GM12878 (cell line): ENCODE results near the gene ITFG1. TPM values are rescaled to one million over a fixed set of nuclear protein-coding genes. Genes with fewer than 3 reads are reported as not detected.

ENCODE experiments used
- ATAC-seq: fragments of 200-7000 bp; cut with Tn5 transposase; 3 replicates; pipeline ENCODE4 v1.9.1; 2020; ENCODE audit warnings: mild to moderate bottlenecking, moderate library complexity
- BruUV-seq: library from RNA; stranded (reverse); fragments of 400-500 nt; replicated peaks from 2 replicates; lab custom pipeline; 2021; lab: Mats Ljungman, UMichigan
- CTCF ChIA-PET: fragments of 300-600 bp; sonication (Branson Sonifier 250); formaldehyde crosslinking; extraction: SDS; loops from one replicate; lab custom pipeline; 2021; ENCODE audit warnings: inconsistent platforms; lab: Yijun Ruan, JAX
- POLR2A ChIA-PET: fragments of 350-600 bp; formaldehyde crosslinking; extraction: SDS; loops from one replicate; lab custom pipeline; 2021; ENCODE audit warnings: inconsistent platforms; lab: Charles Lee
- RAD21 ChIA-PET: fragments of 300-600 bp; sonication (Branson Sonifier 250); formaldehyde crosslinking; loops from one replicate; lab custom pipeline; 2023; ENCODE audit warnings: antibody characterized with exemption; ENCODE audit not compliant: unreplicated experiment; lab: Charles Lee
- SMC1A ChIA-PET: fragments of 300-600 bp; sonication (Branson Sonifier 250); formaldehyde crosslinking; loops from one replicate; lab custom pipeline; 2023; ENCODE audit not compliant: unreplicated experiment, uncharacterized antibody; lab: Charles Lee
- DNase-seq: peaks from one replicate; pipeline ENCODE4 v3.0.0-alpha.2; 2011; ENCODE audit warnings: low read depth, low spot score
- FAIRE-seq: peaks from 3 replicates; lab custom pipeline; 2011; peaks lifted over from hg19 to GRCh38; lab: Jason Lieb, UNC
- H2AFZ ChIP-seq: 2 replicates; pipeline ENCODE4 v1.6.0; 2011; ENCODE audit warnings: low read depth, low read length, control low read depth; ENCODE audit not compliant: control insufficient read depth
- H3K27ac ChIP-seq: 2 replicates; pipeline ENCODE4 v1.5.1; 2011; ENCODE audit warnings: control low read depth; ENCODE audit not compliant: control insufficient read depth, insufficient read depth
- H3K27me3 ChIP-seq, 2 experiments: replicated peaks in 1 of 2; 2 replicates each; pipeline versions ENCODE4 v1.6.0 to v1.6.1; 2011; ENCODE audit warnings: low read length in 1 of 2; ENCODE audit not compliant: control insufficient read depth in 2 of 2, insufficient read depth in 2 of 2
- H3K36me3 ChIP-seq, 2 experiments: 2 replicates each; pipeline ENCODE4 v1.5.1; 2011; ENCODE audit warnings: low read length in 1 of 2; ENCODE audit not compliant: control insufficient read depth in 2 of 2, insufficient read depth in 2 of 2
- H3K4me1 ChIP-seq: 2 replicates; pipeline ENCODE4 v1.6.1; 2011; ENCODE audit warnings: mild to moderate bottlenecking, low read length, moderate library complexity, mixed read lengths; ENCODE audit not compliant: control insufficient read depth, insufficient read depth
- H3K4me2 ChIP-seq: 2 replicates; pipeline ENCODE4 v1.6.0; 2011; ENCODE audit warnings: control low read depth; ENCODE audit not compliant: control insufficient read depth, insufficient read depth
- H3K4me3 ChIP-seq: fragments of 200-600 bp; sonication (generic); 2 replicates; pipeline ENCODE4 v1.5.1; 2016
- H3K79me2 ChIP-seq: 2 replicates; pipeline ENCODE4 v1.6.0; 2011; ENCODE audit warnings: low read length; ENCODE audit not compliant: control insufficient read depth, insufficient read depth
- H3K9ac ChIP-seq: 2 replicates; pipeline ENCODE4 v1.8.0; 2011; ENCODE audit warnings: low read length, control low read depth, mixed read lengths; ENCODE audit not compliant: control insufficient read depth, insufficient read depth
- H3K9me3 ChIP-seq: replicated peaks from 3 replicates; pipeline ENCODE4 v1.5.1; 2011; ENCODE audit warnings: mild to moderate bottlenecking, low read length; ENCODE audit not compliant: control insufficient read depth, insufficient read depth
- H4K20me1 ChIP-seq: 2 replicates; pipeline ENCODE4 v1.6.0; 2011; ENCODE audit not compliant: control insufficient read depth, insufficient read depth
- ATF7 ChIP-seq: fragments of 450-650 bp; IDR thresholded peaks from 2 replicates; pipeline ENCODE4 v1.6.1; 2016; ENCODE audit warnings: low read depth, mild to moderate bottlenecking
- ETV6 ChIP-seq, 2 experiments: fragments of 450-650 bp in 1 of 2; IDR thresholded peaks in 1 of 2; conservative IDR thresholded peaks in 1 of 2; 2 replicates each; pipeline ENCODE4 v1.6.1; 2014; ENCODE audit warnings: antibody characterized with exemption in 1 of 2, borderline replicate concordance in 1 of 2, low read depth in 1 of 2, mild to moderate bottlenecking in 1 of 2, moderate library complexity in 1 of 2
- HCFC1 ChIP-seq: fragments of 150-350 bp; IDR thresholded peaks from 2 replicates; pipeline ENCODE4 v1.6.1; 2014; ENCODE audit warnings: low read length
- MLLT1 ChIP-seq: fragments of 450-650 bp; IDR thresholded peaks from 2 replicates; pipeline ENCODE4 v1.6.1; 2016; ENCODE audit warnings: mild to moderate bottlenecking
- RAD51 ChIP-seq: fragments of 450-650 bp; IDR thresholded peaks from 2 replicates; pipeline ENCODE4 v1.6.1; 2016; ENCODE audit warnings: moderate library complexity, mild to moderate bottlenecking, inconsistent platforms
- RUNX3 ChIP-seq: IDR thresholded peaks from 2 replicates; pipeline ENCODE4 v1.6.1; 2012; ENCODE audit warnings: low read length, inconsistent platforms
- SREBF2 ChIP-seq: IDR thresholded peaks from 2 replicates; pipeline ENCODE4 v1.6.1; 2012; ENCODE audit warnings: mild to moderate bottlenecking, low read length
- WRNIP1 ChIP-seq: IDR thresholded peaks from 2 replicates; pipeline ENCODE4 v1.6.1; 2011; ENCODE audit warnings: low read depth, low read length, improper control_type of control experiment, borderline replicate concordance
- whole genome bisulfite sequencing: methylation state at CpG from one replicate; pipeline ENCODE4 v1.1.6; 2016; ENCODE audit warnings: low lambda C conversion rate; ENCODE audit not compliant: insufficient replicate concordance, insufficient coverage; ENCODE audit errors: missing lambda C conversion rate; 5-methylcytosine and 5-hydroxymethylcytosine counted together
- in situ Hi-C: fragments of 300-500 bp; cut with MboI; formaldehyde crosslinking; loops from 9 replicates; pipeline ENCODE4 v1.14.3; 2018; ENCODE audit warnings: mixed read lengths
- intact Hi-C: fragments of 100-400 bp; cut with micrococcal nuclease; formaldehyde crosslinking; loops from one replicate; pipeline ENCODE4 v1.14.2; 2022; ENCODE audit not compliant: unreplicated experiment
- polyA plus RNA-seq, 11 experiments: library from polyadenylated mRNA; depleted of rRNA in 4 of 11; unstranded in 6 of 11; stranded (reverse) in 5 of 11; fragments of >200 nt; fragmentation: Nextera tagmentation in 4 of 11; fragmentation: Illumina TruSeq in 1 of 11; extraction: Ambion mirVana in 4 of 11; extraction: Trizol in 1 of 11; gene quantifications; 1 replicate in 1 of 11; 2 replicates in 10 of 11; pipeline versions ENCODE4 v1.2.1 to v1.2.3, GENCODE V29; 2011 to 2016; ENCODE audit warnings: inconsistent platforms in 2 of 11, missing spikeins in 2 of 11, low read depth in 1 of 11
- total RNA-seq, 4 experiments: library from RNA; depleted of rRNA in 3 of 4; stranded (reverse); fragments of >200 nt in 3 of 4; fragmentation: Illumina TruSeq in 1 of 4; extraction: Trizol in 1 of 4; gene quantifications; 2 replicates each; pipeline versions ENCODE4 v1.2.1 to v1.2.3, GENCODE V29; 2013 to 2021
- TF ChIP-seq, protein P1 (sequence below): fragments of 450-650 bp; IDR thresholded peaks from 2 replicates; pipeline ENCODE4 v1.6.1; 2017; ENCODE audit warnings: low read depth, mild to moderate bottlenecking, moderate library complexity

Gene ITFG1
- total and polyA plus RNA-seq, 10 of the 15 experiments (the other 5 are each of a cell fraction or from before 2014, with no cell fraction given) = 9.3 to 56.3 (median 28.6) TPM

GRCh38 chr16:47161464-47161863 is 299.4 kb downstream of the ITFG1 start:
- no peak for TF ChIP-seq WRNIP1
- TF ChIP-seq SREBF2 = no peak
- TF ChIP-seq HCFC1 = no peak
- TF ChIP-seq RUNX3 = no peak
- TF ChIP-seq, protein P1, sequence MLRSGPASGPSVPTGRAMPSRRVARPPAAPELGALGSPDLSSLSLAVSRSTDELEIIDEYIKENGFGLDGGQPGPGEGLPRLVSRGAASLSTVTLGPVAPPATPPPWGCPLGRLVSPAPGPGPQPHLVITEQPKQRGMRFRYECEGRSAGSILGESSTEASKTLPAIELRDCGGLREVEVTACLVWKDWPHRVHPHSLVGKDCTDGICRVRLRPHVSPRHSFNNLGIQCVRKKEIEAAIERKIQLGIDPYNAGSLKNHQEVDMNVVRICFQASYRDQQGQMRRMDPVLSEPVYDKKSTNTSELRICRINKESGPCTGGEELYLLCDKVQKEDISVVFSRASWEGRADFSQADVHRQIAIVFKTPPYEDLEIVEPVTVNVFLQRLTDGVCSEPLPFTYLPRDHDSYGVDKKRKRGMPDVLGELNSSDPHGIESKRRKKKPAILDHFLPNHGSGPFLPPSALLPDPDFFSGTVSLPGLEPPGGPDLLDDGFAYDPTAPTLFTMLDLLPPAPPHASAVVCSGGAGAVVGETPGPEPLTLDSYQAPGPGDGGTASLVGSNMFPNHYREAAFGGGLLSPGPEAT = no peak
- no peak for TF ChIP-seq MLLT1
- no peak for TF ChIP-seq RAD51
- no peak for TF ChIP-seq ATF7
- no peak for TF ChIP-seq ETV6 (conservative IDR thresholded peaks at IDR 0.05 in 1 of 2, IDR thresholded peaks at IDR 0.05 in 1 of 2; ENCODE audit: borderline replicate concordance in 1 of 2, low read depth in 1 of 2)
- H3K4me1 ChIP-seq = no peaks in the 10 kb centered on the region
- ChIA-PET SMC1A (interaction anchor here (1.1 to 1.3 kb wide), 2 partner anchors 16 to 19 kb away, joined by 3 to 4 read pairs; no protein-coding TSS in a partner anchor), RAD21 (interaction anchor here (1.1 to 1.9 kb wide), 2 partner anchors 124 to 308 kb away, joined by 3 to 7 read pairs; no protein-coding TSS in a partner anchor), POLR2A (no interaction called here), CTCF (interaction anchor here (0.6 to 7.2 kb wide), 4 partner anchors 12 to 305 kb away, joined by 3 to 49 read pairs (median 3); partner anchors contain the start of gene NETO2)
- no peaks in the 10 kb centered on the region; a peak in 1 of 4 replicates for H3K36me3 ChIP-seq
- FAIRE-seq = no peak
- 98% methylated on average over 4 of the region's 4 CpGs for WGBS
- DNase-seq = no peak
- no peak overlapping the region for H3K4me3 ChIP-seq
- H4K20me1 ChIP-seq = no peaks in the 10 kb centered on the region
- intact Hi-C loops = no loop called here
- in situ Hi-C loops = no loop called here
- BruUV-seq = no TSS peak
- no peak overlapping the region for H3K4me2 ChIP-seq
- H3K79me2 ChIP-seq = no peaks in the 10 kb centered on the region
- H3K9ac ChIP-seq = no peak overlapping the region
- H3K27me3 ChIP-seq = no peaks in the 10 kb centered on the region
- no peak for ATAC-seq
- no peaks in the 10 kb centered on the region for H3K9me3 ChIP-seq
- H2AFZ ChIP-seq = no peak overlapping the region
- H3K27ac ChIP-seq = no peak overlapping the region
